GM12864 (cell line): ENCODE results near the gene SLC45A3.
"Not testable (repeated sequence)": the region's sequence is repeated elsewhere in the genome, so short reads cannot be mapped to it uniquely, and the experiment has no call there.

Experiments
- DNase-seq: peaks from one replicate; pipeline ENCODE4 v3.0.0-alpha.2; 2011; ENCODE audit warnings: low read depth
- H3K4me3 ChIP-seq: 2 replicates; pipeline ENCODE4 v1.5.1; 2011; ENCODE audit warnings: mild to moderate bottlenecking, low read depth, low read length, control low read depth
- CTCF ChIP-seq: IDR thresholded peaks from 2 replicates; pipeline ENCODE4 v1.5.1; 2011; ENCODE audit warnings: low read depth, mild to moderate bottlenecking, moderate library complexity, low read length, control low read depth, inconsistent platforms; ENCODE audit errors: missing control alignments

The SLC45A3 gene

GRCh38 chr1:205680073-205680851 is at the start of gene SLC45A3:
TSS of gene SLC45A3 (minus strand) at chr1:205680509. CDS start at chr1:205664656, 15,853 bp downstream.
- no peak for DNase-seq
- H3K4me3 ChIP-seq = peak within 1 kb of the TSS; percentile 63
- TF ChIP-seq CTCF = no peak

- no peak overlapping the region for H3K4me3 ChIP-seq
- TF ChIP-seq CTCF = no peak
- no peak for DNase-seq
Observed at GRCh38 chr1:205726619-205727125, 46.4 kb upstream of the SLC45A3 start.

- DNase-seq = no peak
- TF ChIP-seq CTCF = no peak
- no peak overlapping the region for H3K4me3 ChIP-seq
Observed at GRCh38 chr1:205725514-205725913, 45.2 kb upstream of the SLC45A3 start.

- H3K4me3 ChIP-seq, DNase-seq: not testable (repeated sequence)
Observed at GRCh38 chr1:205720740-205721139, 40.4 kb upstream of the SLC45A3 start.

GRCh38 chr1:205719762-205720161 is 39.5 kb upstream of the SLC45A3 start:
- DNase-seq = no peak
- no peak overlapping the region for H3K4me3 ChIP-seq
- TF ChIP-seq CTCF = no peak

GRCh38 chr1:205719015-205719414 is 38.7 kb upstream of the SLC45A3 start:
- TF ChIP-seq CTCF = no peak
- DNase-seq = no peak
- no peak overlapping the region for H3K4me3 ChIP-seq

- no peak for TF ChIP-seq CTCF
- no peak overlapping the region for H3K4me3 ChIP-seq
- DNase-seq = no peak
Observed at GRCh38 chr1:205716371-205717132, 36.2 kb upstream of the SLC45A3 start.
